ENCODE measurements around the gene GAL3ST2. TPM values are rescaled to one million over a fixed set of nuclear protein-coding genes. Genes with fewer than 3 reads are reported as not detected.
A peak's percentile ranks its signal among the peaks of the same experiment; 100 is the strongest.
"Not testable (repeated sequence)": the region's sequence is repeated elsewhere in the genome, so short reads cannot be mapped to it uniquely, and the experiment has no call there.

GAL3ST2 gene
- total and polyA plus RNA-seq, 12 donors: 0.16 to 1.8 (median 0.61) TPM; not detected in 4

DNA sequence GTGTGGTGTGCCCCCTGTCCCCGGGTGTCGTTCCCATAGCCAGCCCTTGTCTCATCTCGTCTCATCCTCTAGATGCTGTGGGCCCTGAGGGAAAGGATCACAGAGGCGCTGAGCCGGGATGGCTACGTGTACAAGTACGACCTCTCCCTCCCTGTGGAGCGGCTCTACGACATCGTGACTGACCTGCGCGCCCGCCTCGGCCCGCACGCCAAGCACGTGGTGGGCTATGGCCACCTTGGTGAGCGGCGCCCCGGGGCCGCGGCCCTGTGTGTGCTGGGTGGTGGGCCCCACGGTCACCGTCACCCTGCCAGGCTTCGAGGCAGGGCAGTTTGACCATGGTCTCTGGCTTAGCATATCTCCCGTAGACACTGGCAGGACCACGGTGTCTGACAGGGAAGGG is 20.8 kb upstream of the GAL3ST2 start:
- Histone ChIP-seq H3K4me3 (no peak overlapping the region), H3K27ac (no peak overlapping the region), H3K27me3 (no peaks in the 10 kb centered on the region), H3K9me3 (replicated peaks in 1 of 3) (no peaks in the 10 kb centered on the region), H3K4me1 (replicated peaks in 1 of 2) (no peaks in the 10 kb centered on the region), H3K36me3 (replicated peaks in 1 of 2) (peaks cover 0 to 23% of the 10 kb centered on the region in 2 donors)
- WGBS, 4 donors: 94 to 96% (median 96%) methylated on average over 2 to 27 of the region's 27 CpGs
- intact Hi-C loops (cut with DNase I): no loop called here
- no peak for DNase-seq
- TF ChIP-seq, protein P1, sequence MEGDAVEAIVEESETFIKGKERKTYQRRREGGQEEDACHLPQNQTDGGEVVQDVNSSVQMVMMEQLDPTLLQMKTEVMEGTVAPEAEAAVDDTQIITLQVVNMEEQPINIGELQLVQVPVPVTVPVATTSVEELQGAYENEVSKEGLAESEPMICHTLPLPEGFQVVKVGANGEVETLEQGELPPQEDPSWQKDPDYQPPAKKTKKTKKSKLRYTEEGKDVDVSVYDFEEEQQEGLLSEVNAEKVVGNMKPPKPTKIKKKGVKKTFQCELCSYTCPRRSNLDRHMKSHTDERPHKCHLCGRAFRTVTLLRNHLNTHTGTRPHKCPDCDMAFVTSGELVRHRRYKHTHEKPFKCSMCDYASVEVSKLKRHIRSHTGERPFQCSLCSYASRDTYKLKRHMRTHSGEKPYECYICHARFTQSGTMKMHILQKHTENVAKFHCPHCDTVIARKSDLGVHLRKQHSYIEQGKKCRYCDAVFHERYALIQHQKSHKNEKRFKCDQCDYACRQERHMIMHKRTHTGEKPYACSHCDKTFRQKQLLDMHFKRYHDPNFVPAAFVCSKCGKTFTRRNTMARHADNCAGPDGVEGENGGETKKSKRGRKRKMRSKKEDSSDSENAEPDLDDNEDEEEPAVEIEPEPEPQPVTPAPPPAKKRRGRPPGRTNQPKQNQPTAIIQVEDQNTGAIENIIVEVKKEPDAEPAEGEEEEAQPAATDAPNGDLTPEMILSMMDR (IDR thresholded peaks at IDR 0.05): no peak
- no peak for TF ChIP-seq POLR2A (IDR thresholded peaks at IDR 0.05)

DNA sequence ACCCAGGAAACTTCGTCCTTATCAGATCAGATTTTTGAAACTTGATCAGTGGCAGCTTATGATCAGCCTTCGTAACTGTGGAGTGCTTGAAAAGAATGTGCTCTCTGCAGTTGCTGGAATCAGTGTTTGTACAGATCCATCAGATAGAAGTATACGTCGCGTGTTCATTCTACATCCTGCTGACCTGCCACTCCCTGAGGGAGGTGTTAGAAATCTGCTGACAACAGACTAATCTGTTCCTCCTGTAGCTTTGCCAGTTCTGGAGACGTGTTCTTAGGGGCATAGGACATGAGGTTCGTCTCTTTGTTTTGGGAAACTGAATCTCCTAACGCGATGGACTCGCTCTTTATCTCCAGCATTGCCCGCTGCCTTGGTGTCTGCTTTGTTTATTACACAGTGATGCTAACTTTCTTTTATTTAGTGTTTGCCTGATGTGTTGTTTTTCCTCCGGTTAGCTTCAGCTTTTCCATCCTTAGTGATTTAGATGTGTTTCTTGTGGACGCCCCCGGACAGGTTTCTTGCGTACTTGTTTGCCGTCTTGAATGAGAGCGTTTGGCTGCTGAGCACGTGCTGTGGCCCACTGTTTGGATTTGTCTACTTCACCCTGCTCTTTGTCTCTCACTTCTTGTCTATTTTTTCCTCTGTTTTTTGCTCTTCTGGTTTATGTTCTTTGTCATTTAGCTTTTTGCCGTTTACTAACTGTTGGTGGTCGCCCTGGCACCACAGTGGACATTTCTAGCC is 17.4 kb upstream of the GAL3ST2 start:
- Histone ChIP-seq H3K27ac (peak overlapping the region in 1 of 5 donors; percentile 49), H3K4me1 (replicated peaks in 1 of 2) (no peaks in the 10 kb centered on the region), H3K27me3 (no peaks in the 10 kb centered on the region), H3K4me3 (no peak overlapping the region), H3K36me3 (replicated peaks in 1 of 2) (peaks cover 0 to 16% of the 10 kb centered on the region in 2 donors), H3K9me3 (replicated peaks in 1 of 3) (no peaks in the 10 kb centered on the region)
- WGBS, 4 donors: 82 to 88% (median 84%) methylated on average over 20 of the region's 20 CpGs
- no peak for TF ChIP-seq POLR2A (IDR thresholded peaks at IDR 0.05)
- TF ChIP-seq, protein P1 (IDR thresholded peaks at IDR 0.05): no peak
- intact Hi-C loops (cut with DNase I): no loop called here
- DNase-seq: no peak

GRCh38 chr2:241759893-241760292 is 16.7 kb upstream of the GAL3ST2 start:
- H3K36me3 ChIP-seq (replicated peaks in 1 of 2): peaks cover 0 to 16% of the 10 kb centered on the region in 2 donors
- H3K4me3 ChIP-seq; intact Hi-C loops (cut with DNase I); H3K27me3 ChIP-seq; H3K9me3 ChIP-seq (replicated peaks in 1 of 3); H3K4me1 ChIP-seq (replicated peaks in 1 of 2): not testable (repeated sequence)
- peak in 1 of 7 donors; percentile 6 for DNase-seq
- WGBS, 4 donors: 91 to 97% (median 93%) methylated on average over 2 to 10 of the region's 16 CpGs
- peak overlapping the region in 1 of 5 donors; percentile 49 for H3K27ac ChIP-seq

DNA sequence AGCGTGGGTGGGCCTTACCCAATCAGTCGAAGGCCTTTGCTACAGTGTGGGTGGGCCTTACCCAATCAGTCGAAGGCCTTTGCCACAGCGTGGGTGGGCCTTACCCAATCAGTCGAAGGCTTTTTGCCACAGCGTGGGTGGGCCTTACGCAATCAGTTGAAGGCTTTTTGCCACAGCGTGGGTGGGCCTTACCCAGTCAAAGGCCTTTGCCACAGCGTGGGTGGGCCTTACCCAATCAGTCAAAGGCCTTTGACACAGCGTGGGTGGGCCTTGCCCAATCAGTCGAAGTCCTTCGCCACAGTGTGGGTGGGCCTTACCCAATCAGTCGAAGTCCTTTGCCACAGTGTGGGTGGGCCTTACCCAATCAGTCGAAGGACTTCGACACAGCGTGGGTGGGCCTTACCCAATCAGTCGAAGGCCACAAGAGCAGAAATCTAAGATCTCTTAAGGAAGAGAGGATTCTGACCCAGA is 16.3 kb upstream of the GAL3ST2 start:
- H3K4me1 ChIP-seq (replicated peaks in 1 of 2): no peaks in the 10 kb centered on the region
- intact Hi-C loops (cut with DNase I): no loop called here
- H3K9me3 ChIP-seq (replicated peaks in 1 of 3): no peaks in the 10 kb centered on the region
- H3K36me3 ChIP-seq (replicated peaks in 1 of 2): peaks cover 0 to 15% of the 10 kb centered on the region in 2 donors
- DNase-seq: peak in 1 of 7 donors; percentile 14
- H3K4me3 ChIP-seq: no peak overlapping the region
- no peaks in the 10 kb centered on the region for H3K27me3 ChIP-seq
- TF ChIP-seq, protein P1 (IDR thresholded peaks at IDR 0.05): no peak
- TF ChIP-seq POLR2A (IDR thresholded peaks at IDR 0.05): no peak
- 92 to 98% (median 94%) methylated on average over 7 to 17 of the region's 17 CpGs for WGBS, 4 donors
- H3K27ac ChIP-seq: no peak overlapping the region

All from adrenal gland (tissue), 12 donors.